Measurements from ENCODE around the gene SOX8.

- TF ChIP-seq CTCF (IDR thresholded peaks at IDR 0.05; ENCODE audit: insufficient read depth, low read depth, low read length) = no peak
- TF ChIP-seq EZH2 (IDR thresholded peaks at IDR 0.05; ENCODE audit: insufficient read depth, low read length) = no peak
These were observed 38.5 kb downstream of the SOX8 start for GRCh38 chr16:1020091-1020399.
